Measurements from ENCODE around the gene FAM124A. TPM values are rescaled to one million over a fixed set of nuclear protein-coding genes. Genes with fewer than 3 reads are reported as not detected.

Gene FAM124A
- total and polyA plus RNA-seq, 2 of the 8 experiments (the other 6 are each of a cell fraction or from before 2014, with no cell fraction given) = 40.7 to 49.9 TPM

- H3K4me2 ChIP-seq (ENCODE audit: insufficient read depth in 1 of 2, low read depth in 2 of 2, low read length in 2 of 2) = no peak overlapping the region
- no peak overlapping the region for H3K14ac ChIP-seq (ENCODE audit: insufficient read length)
- H3K36me3 ChIP-seq (ENCODE audit: control insufficient read depth in 2 of 4, insufficient read depth in 4 of 4, low read length in 3 of 4) = peaks cover 0 to 21% (median 11%) of the 10 kb centered on the region in 4 experiments; a peak in 5 of 8 replicates
- H3K79me2 ChIP-seq (ENCODE audit: control insufficient read depth in 1 of 2, insufficient read depth in 2 of 2, low read length in 2 of 2) = peaks cover 0 to 39% of the 10 kb centered on the region in 2 experiments; a peak in 2 of 4 replicates
- H2BK20ac ChIP-seq (ENCODE audit: low read length) = no peak overlapping the region
- H4K8ac ChIP-seq (ENCODE audit: extremely low read depth, insufficient read depth, low read length) = no peak overlapping the region
- no peak overlapping the region for H2AK5ac ChIP-seq (ENCODE audit: low read depth, low read length)
- no peak overlapping the region for H2BK15ac ChIP-seq (ENCODE audit: low read length)
- H4K20me1 ChIP-seq (replicated peaks in 1 of 2; ENCODE audit: control insufficient read depth in 1 of 2, insufficient read depth in 2 of 2, low read length in 2 of 2) = no peaks in the 10 kb centered on the region
- WGBS, 2 experiments (ENCODE audit: extremely low coverage in 1 of 2, insufficient coverage in 1 of 2, insufficient read length in 1 of 2, insufficient replicate concordance in 2 of 2, low coverage in 1 of 2, low lambda C conversion rate in 2 of 2, missing lambda C conversion rate in 1 of 2) = 86% methylated on average over 6 of the region's 6 CpGs; no CpG with 5 or more reads in 1 of the 2 experiments
- FAIRE-seq (no peak), DNase-seq (ENCODE audit: low read depth in 1 of 2, low spot score in 2 of 2) (peak in 1 of 2 experiments; percentile 24)
- H3K23ac ChIP-seq (ENCODE audit: insufficient read length) = no peak overlapping the region
- H3K79me1 ChIP-seq (ENCODE audit: low read depth, low read length) = peaks cover 6% of the 10 kb centered on the region
- no peaks in the 10 kb centered on the region for H3K27me3 ChIP-seq (replicated peaks in 1 of 4; ENCODE audit: control insufficient read depth in 3 of 4, extremely low read depth in 1 of 4, insufficient read depth in 3 of 4, low read length in 3 of 4)
- ChIA-PET POLR2A (ENCODE audit: partially characterized antibody) (interaction anchor here (1.0 to 8.3 kb wide), 6 partner anchors 9 to 63 kb away, joined by 3 to 110 read pairs (median 8); no protein-coding TSS in a partner anchor), CTCF (ENCODE audit: partially characterized antibody) (interaction anchor here (0.9 to 2.2 kb wide), 10 partner anchors 7 to 116 kb away, joined by 3 to 8 read pairs (median 4); no protein-coding TSS in a partner anchor)
- H2BK120ac ChIP-seq (replicated peaks; ENCODE audit: low read depth, low read length) = no peak overlapping the region
- no peak overlapping the region for H4K5ac ChIP-seq (ENCODE audit: insufficient read length, low read depth, low read length)
- no peak overlapping the region for H2BK5ac ChIP-seq (ENCODE audit: low read depth, low read length)
- H2BK12ac ChIP-seq (ENCODE audit: low read depth, low read length) = no peak overlapping the region
- H3K18ac ChIP-seq (ENCODE audit: extremely low read depth, low read length) = no peak overlapping the region
- H3K9me3 ChIP-seq (ENCODE audit: insufficient read depth in 2 of 2, low read depth in 1 of 2, low read length in 1 of 2) = no peaks in the 10 kb centered on the region
- H3K4me3 ChIP-seq (ENCODE audit: extremely low read depth in 1 of 4, insufficient read depth in 2 of 4, low read depth in 3 of 4, low read length in 4 of 4) = no peak overlapping the region
- H3K27ac ChIP-seq (ENCODE audit: low read depth, low read length) = no peak overlapping the region
- H3K4me1 ChIP-seq (replicated peaks in 1 of 4; ENCODE audit: control insufficient read depth in 3 of 4, insufficient read depth in 4 of 4, low read length in 3 of 4) = peaks cover 22 to 35% (median 29%) of the 10 kb centered on the region in 4 experiments
- no peak overlapping the region for H2AFZ ChIP-seq (ENCODE audit: low read length)
- no peak overlapping the region for H3K56ac ChIP-seq (replicated peaks; ENCODE audit: insufficient read length, low read depth, low read length)
- H3K9ac ChIP-seq (replicated peaks in 1 of 4; ENCODE audit: extremely low read depth in 1 of 4, low read depth in 3 of 4, low read length in 3 of 4) = no peak overlapping the region
- H3K4ac ChIP-seq (replicated peaks; ENCODE audit: insufficient read length, low read depth, low read length) = no peak overlapping the region
- H3K23me2 ChIP-seq (ENCODE audit: low read depth, low read length) = no peaks in the 10 kb centered on the region
- H4K91ac ChIP-seq (replicated peaks; ENCODE audit: insufficient read length, low read length) = no peak overlapping the region
- TF ChIP-seq ASH2L (IDR thresholded peaks at IDR 0.05; ENCODE audit: low read length) = no peak
- no peak for TF ChIP-seq ZNF274 (IDR thresholded peaks at IDR 0.05; ENCODE audit: borderline replicate concordance, extremely low read depth, low read length)
- TF ChIP-seq USF2 (IDR thresholded peaks at IDR 0.05; ENCODE audit: low read length) = no peak
- TF ChIP-seq CHD2 (IDR thresholded peaks at IDR 0.05; ENCODE audit: low read length) = no peak
- TF ChIP-seq HDAC6 (IDR thresholded peaks at IDR 0.05; ENCODE audit: low read depth, low read length) = no peak
- no peak for TF ChIP-seq EGR1 (IDR thresholded peaks at IDR 0.05; ENCODE audit: borderline replicate concordance, low read depth, low read length)
- TF ChIP-seq RFX5 (IDR thresholded peaks at IDR 0.05; ENCODE audit: borderline replicate concordance, low read depth, low read length) = no peak
- no peak for TF ChIP-seq CHD1 (IDR thresholded peaks at IDR 0.05; ENCODE audit: low read depth, low read length)
- TF ChIP-seq TAF7 (optimal IDR thresholded peaks at IDR 0.05; ENCODE audit: borderline replicate concordance, low read depth, low read length) = no peak
- TF ChIP-seq SUZ12 (IDR thresholded peaks at IDR 0.05; ENCODE audit: low read length) = no peak
- TF ChIP-seq FOSL1 (IDR thresholded peaks at IDR 0.05; ENCODE audit: insufficient read depth, low read depth, low read length) = no peak
- TF ChIP-seq RBBP5 (IDR thresholded peaks at IDR 0.05; ENCODE audit: borderline replicate concordance, low read depth, low read length) = no peak
- TF ChIP-seq POLR2AphosphoS5 (IDR thresholded peaks at IDR 0.05; ENCODE audit: low read depth, low read length) = no peak
These were observed 19.5 kb downstream of the FAM124A start for GRCh38 chr13:51241720-51242119.

All from H1 (cell line).